HG03064 (cell line): Measurements from ENCODE around the gene CNTNAP2.

Source experiments
- ATAC-seq: cut with Tn5 transposase; IDR thresholded peaks from one replicate; pipeline ENCODE4 v1.9.1; 2021; ENCODE audit warnings: low read depth; ENCODE audit not compliant: unreplicated experiment

Gene CNTNAP2

GRCh38 chr7:147300293-147300692, 1183.7 kb downstream of the CNTNAP2 start:
- ATAC-seq: no peak

- no peak for ATAC-seq
Measured at GRCh38 chr7:147304376-147304775, 1187.8 kb downstream of the CNTNAP2 start.

- no peak for ATAC-seq
Measured at GRCh38 chr7:147305827-147306226, 1189.2 kb downstream of the CNTNAP2 start.

- no peak for ATAC-seq
Measured at GRCh38 chr7:147308539-147308938, 1191.9 kb downstream of the CNTNAP2 start.

GRCh38 chr7:147311336-147311735, 1194.7 kb downstream of the CNTNAP2 start:
- no peak for ATAC-seq

GRCh38 chr7:147321504-147321903, 1204.9 kb downstream of the CNTNAP2 start:
- ATAC-seq: no peak

GRCh38 chr7:147332988-147333387, 1216.4 kb downstream of the CNTNAP2 start:
- ATAC-seq: no peak

- ATAC-seq: no peak
Measured at GRCh38 chr7:147363101-147363500, 1246.5 kb downstream of the CNTNAP2 start.

- ATAC-seq: no peak
Measured at GRCh38 chr7:147376192-147376591, 1259.6 kb downstream of the CNTNAP2 start.

GRCh38 chr7:147380926-147381325, 1264.3 kb downstream of the CNTNAP2 start:
- ATAC-seq: no peak

- no peak for ATAC-seq
Measured at GRCh38 chr7:147394329-147394728, 1277.7 kb downstream of the CNTNAP2 start.

- ATAC-seq: no peak
Measured at GRCh38 chr7:147400221-147400689, 1283.7 kb downstream of the CNTNAP2 start.

GRCh38 chr7:147400925-147401324, 1284.3 kb downstream of the CNTNAP2 start:
- no peak for ATAC-seq

GRCh38 chr7:147405621-147406020, 1289.0 kb downstream of the CNTNAP2 start:
- no peak for ATAC-seq

GRCh38 chr7:147406521-147407135, 1290.0 kb downstream of the CNTNAP2 start:
- no peak for ATAC-seq

- no peak for ATAC-seq
Measured at GRCh38 chr7:147411096-147411495, 1294.5 kb downstream of the CNTNAP2 start.

- ATAC-seq: no peak
Measured at GRCh38 chr7:147412109-147412508, 1295.5 kb downstream of the CNTNAP2 start.

- ATAC-seq: no peak
Measured at GRCh38 chr7:147412782-147413556, 1296.4 kb downstream of the CNTNAP2 start.

GRCh38 chr7:147413557-147413870, 1296.9 kb downstream of the CNTNAP2 start:
- ATAC-seq: no peak

GRCh38 chr7:147415991-147416390, 1299.4 kb downstream of the CNTNAP2 start:
- no peak for ATAC-seq

GRCh38 chr7:147418966-147419365, 1302.4 kb downstream of the CNTNAP2 start:
- no peak for ATAC-seq

GRCh38 chr7:147423875-147424274, 1307.3 kb downstream of the CNTNAP2 start:
- ATAC-seq: no peak
